A673 (cell line): ENCODE measurements around the gene ALPI.

Source experiments
- EZH2 ChIP-seq: fragments of 200-600 bp; sonication (generic); IDR thresholded peaks from 2 replicates; pipeline ENCODE4 v1.6.1; 2017; ENCODE audit warnings: borderline replicate concordance, low read depth, mild to moderate bottlenecking, mixed read lengths, antibody characterized with exemption, low read length; ENCODE audit not compliant: poor library complexity, severe bottlenecking
- TF ChIP-seq, protein P1 (sequence below): fragments of 300-800, 200-600 bp; sonication (generic); conservative IDR thresholded peaks from 2 replicates; pipeline ENCODE4 v1.5.1; 2017; ENCODE audit warnings: low read depth, mild to moderate bottlenecking, antibody characterized with exemption, low read length, moderate library complexity, mixed read lengths

DNA sequence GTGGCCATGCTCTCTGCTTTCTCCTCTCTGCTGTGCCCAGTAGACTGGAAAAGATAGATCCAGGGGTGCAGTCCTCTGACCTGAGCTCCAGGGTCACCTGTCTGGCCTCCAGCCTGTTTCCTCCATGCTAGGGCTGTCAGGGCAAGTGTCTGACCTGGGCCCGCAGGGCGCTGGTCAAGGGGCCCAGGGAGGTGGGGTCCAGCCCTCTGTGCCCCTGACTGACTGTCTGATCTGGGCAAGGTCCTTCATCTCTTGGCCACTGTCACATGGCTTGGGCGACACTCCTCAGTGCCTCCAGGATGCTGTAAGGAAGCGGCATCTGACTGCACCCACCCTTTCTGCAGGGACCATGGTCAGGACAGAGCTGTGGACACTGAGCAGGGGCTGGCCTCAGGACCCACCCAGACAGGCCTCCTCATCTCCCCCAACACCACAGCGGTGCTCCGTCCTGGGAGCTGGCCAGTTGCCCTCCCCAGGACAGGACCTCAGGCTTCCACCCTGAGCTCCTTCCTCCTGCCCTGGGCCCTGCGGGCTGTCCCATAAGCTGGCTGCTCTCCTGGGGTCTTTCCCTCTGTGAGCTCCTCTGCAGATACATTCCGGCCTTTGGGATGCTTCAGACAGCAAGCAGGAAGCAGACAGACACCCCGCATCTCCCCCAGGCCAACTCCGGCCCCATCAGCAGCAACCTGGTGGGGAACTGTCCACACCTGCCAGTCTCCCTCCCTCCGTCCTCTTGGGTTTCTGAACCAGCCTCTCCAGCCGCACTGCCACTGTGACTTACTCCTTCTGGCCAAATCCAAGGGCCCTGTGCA, 21.2 kb upstream of the ALPI start:
- TF ChIP-seq, protein P1, sequence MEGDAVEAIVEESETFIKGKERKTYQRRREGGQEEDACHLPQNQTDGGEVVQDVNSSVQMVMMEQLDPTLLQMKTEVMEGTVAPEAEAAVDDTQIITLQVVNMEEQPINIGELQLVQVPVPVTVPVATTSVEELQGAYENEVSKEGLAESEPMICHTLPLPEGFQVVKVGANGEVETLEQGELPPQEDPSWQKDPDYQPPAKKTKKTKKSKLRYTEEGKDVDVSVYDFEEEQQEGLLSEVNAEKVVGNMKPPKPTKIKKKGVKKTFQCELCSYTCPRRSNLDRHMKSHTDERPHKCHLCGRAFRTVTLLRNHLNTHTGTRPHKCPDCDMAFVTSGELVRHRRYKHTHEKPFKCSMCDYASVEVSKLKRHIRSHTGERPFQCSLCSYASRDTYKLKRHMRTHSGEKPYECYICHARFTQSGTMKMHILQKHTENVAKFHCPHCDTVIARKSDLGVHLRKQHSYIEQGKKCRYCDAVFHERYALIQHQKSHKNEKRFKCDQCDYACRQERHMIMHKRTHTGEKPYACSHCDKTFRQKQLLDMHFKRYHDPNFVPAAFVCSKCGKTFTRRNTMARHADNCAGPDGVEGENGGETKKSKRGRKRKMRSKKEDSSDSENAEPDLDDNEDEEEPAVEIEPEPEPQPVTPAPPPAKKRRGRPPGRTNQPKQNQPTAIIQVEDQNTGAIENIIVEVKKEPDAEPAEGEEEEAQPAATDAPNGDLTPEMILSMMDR, result no peak
- TF ChIP-seq EZH2, result no peak
